SK-N-SH (cell line): Measurements from ENCODE around the gene ADAMTS6.

Experiments
- CHD2 ChIP-seq: fragments of 150-350 bp; IDR thresholded peaks from 2 replicates; pipeline ENCODE4 v1.6.1; 2018; ENCODE audit warnings: low read length; ENCODE audit not compliant: partially characterized antibody
- CTCF ChIP-seq: fragments of 200-600 bp; sonication (generic); IDR thresholded peaks from 2 replicates; pipeline ENCODE4 v1.6.1; 2017; ENCODE audit warnings: antibody characterized with exemption, mild to moderate bottlenecking, moderate library complexity
- EP300 ChIP-seq, 2 experiments: IDR thresholded peaks; 2 replicates each; pipeline versions ENCODE4 v1.4.0 to v1.6.1; 2012; ENCODE audit warnings: borderline replicate concordance in 1 of 2, low read depth in 1 of 2, low read length in 1 of 2
- FOSL2 ChIP-seq: IDR thresholded peaks from 2 replicates; pipeline ENCODE4 v1.4.0; 2012; ENCODE audit warnings: low read depth, mild to moderate bottlenecking, moderate library complexity, borderline replicate concordance
- MAX ChIP-seq: IDR thresholded peaks from 2 replicates; pipeline ENCODE4 v1.4.0; 2012; ENCODE audit warnings: low read depth
- POLR2AphosphoS5 ChIP-seq: IDR thresholded peaks from 2 replicates; pipeline ENCODE4 v1.6.1; 2012; ENCODE audit warnings: low read depth, low read length
- RAD21 ChIP-seq: IDR thresholded peaks from 2 replicates; pipeline ENCODE4 v1.6.1; 2012; ENCODE audit warnings: mild to moderate bottlenecking, low read length
- RFX5 ChIP-seq: IDR thresholded peaks from 2 replicates; pipeline ENCODE4 v1.6.1; 2012; ENCODE audit warnings: mild to moderate bottlenecking, improper control_type of control experiment, low read length
- SIN3A ChIP-seq: IDR thresholded peaks from 2 replicates; pipeline ENCODE4 v1.6.1; 2012; ENCODE audit warnings: low read depth, mild to moderate bottlenecking, low read length, moderate library complexity, borderline replicate concordance
- SMC3 ChIP-seq: IDR thresholded peaks from 2 replicates; pipeline ENCODE4 v1.6.1; 2012; ENCODE audit warnings: low read depth, low read length, improper control_type of control experiment
- TCF12 ChIP-seq: IDR thresholded peaks from 2 replicates; pipeline ENCODE4 v1.4.0; 2012
- YY1 ChIP-seq: IDR thresholded peaks from 2 replicates; pipeline ENCODE4 v1.4.0; 2012; ENCODE audit warnings: low read depth, mild to moderate bottlenecking
- ZBTB33 ChIP-seq: IDR thresholded peaks from 2 replicates; pipeline ENCODE4 v1.4.0; 2012; ENCODE audit warnings: low read depth, borderline replicate concordance
- TF ChIP-seq, protein P1 (sequence below): IDR thresholded peaks from 2 replicates; pipeline ENCODE4 v1.6.1; 2012; ENCODE audit warnings: mild to moderate bottlenecking, low read depth, low read length, moderate library complexity

- no peak for TF ChIP-seq CTCF
- TF ChIP-seq CHD2: no peak
- TF ChIP-seq POLR2AphosphoS5: no peak
- no peak for TF ChIP-seq EP300 (IDR thresholded peaks at IDR 0.05; ENCODE audit: borderline replicate concordance in 1 of 2, low read depth in 1 of 2, low read length in 1 of 2)
- no peak for TF ChIP-seq MAX
- TF ChIP-seq, protein P1, sequence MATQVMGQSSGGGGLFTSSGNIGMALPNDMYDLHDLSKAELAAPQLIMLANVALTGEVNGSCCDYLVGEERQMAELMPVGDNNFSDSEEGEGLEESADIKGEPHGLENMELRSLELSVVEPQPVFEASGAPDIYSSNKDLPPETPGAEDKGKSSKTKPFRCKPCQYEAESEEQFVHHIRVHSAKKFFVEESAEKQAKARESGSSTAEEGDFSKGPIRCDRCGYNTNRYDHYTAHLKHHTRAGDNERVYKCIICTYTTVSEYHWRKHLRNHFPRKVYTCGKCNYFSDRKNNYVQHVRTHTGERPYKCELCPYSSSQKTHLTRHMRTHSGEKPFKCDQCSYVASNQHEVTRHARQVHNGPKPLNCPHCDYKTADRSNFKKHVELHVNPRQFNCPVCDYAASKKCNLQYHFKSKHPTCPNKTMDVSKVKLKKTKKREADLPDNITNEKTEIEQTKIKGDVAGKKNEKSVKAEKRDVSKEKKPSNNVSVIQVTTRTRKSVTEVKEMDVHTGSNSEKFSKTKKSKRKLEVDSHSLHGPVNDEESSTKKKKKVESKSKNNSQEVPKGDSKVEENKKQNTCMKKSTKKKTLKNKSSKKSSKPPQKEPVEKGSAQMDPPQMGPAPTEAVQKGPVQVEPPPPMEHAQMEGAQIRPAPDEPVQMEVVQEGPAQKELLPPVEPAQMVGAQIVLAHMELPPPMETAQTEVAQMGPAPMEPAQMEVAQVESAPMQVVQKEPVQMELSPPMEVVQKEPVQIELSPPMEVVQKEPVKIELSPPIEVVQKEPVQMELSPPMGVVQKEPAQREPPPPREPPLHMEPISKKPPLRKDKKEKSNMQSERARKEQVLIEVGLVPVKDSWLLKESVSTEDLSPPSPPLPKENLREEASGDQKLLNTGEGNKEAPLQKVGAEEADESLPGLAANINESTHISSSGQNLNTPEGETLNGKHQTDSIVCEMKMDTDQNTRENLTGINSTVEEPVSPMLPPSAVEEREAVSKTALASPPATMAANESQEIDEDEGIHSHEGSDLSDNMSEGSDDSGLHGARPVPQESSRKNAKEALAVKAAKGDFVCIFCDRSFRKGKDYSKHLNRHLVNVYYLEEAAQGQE: no peak
- no peak for TF ChIP-seq SIN3A
- no peak for TF ChIP-seq SMC3
- no peak for TF ChIP-seq RAD21
- TF ChIP-seq RFX5: no peak
- TF ChIP-seq ZBTB33: no peak
- TF ChIP-seq TCF12: no peak
- TF ChIP-seq FOSL2: no peak
- no peak for TF ChIP-seq YY1
Observed at GRCh38 chr5:65530904-65531303, 49.2 kb upstream of the ADAMTS6 start.
